Stimulated activated CD8-positive, alpha-beta memory T cell treated with anti-CD3 and anti-CD28 coated beads, Interleukin-15, amount 100 ng/mL, for 24 hours (primary cell): ENCODE data around the gene GTF3C2.

ENCODE experiments used
- DNase-seq: peaks from one replicate; pipeline ENCODE4 v3.0.0-alpha.2; 2020; ENCODE audit warnings: low read depth

The GTF3C2 gene

GRCh38 chr2:27297195-27297594, 59.4 kb downstream of the GTF3C2 start:
- DNase-seq = no peak

GRCh38 chr2:27296481-27296880, 60.1 kb downstream of the GTF3C2 start:
- no peak for DNase-seq

GRCh38 chr2:27294928-27295327, 61.6 kb downstream of the GTF3C2 start:
- DNase-seq = no peak

GRCh38 chr2:27291865-27292264, 64.7 kb downstream of the GTF3C2 start:
- no peak for DNase-seq

GRCh38 chr2:27290549-27290948, 66.0 kb downstream of the GTF3C2 start:
- DNase-seq = no peak

- DNase-seq = no peak
Measured at GRCh38 chr2:27288610-27289009, 68.0 kb downstream of the GTF3C2 start.

GRCh38 chr2:27285481-27285880, 71.1 kb downstream of the GTF3C2 start:
- no peak for DNase-seq

GRCh38 chr2:27284996-27285395, 71.6 kb downstream of the GTF3C2 start:
- DNase-seq = no peak

- DNase-seq = no peak
Measured at GRCh38 chr2:27282892-27283291, 73.7 kb downstream of the GTF3C2 start.

GRCh38 chr2:27281855-27282559, 74.6 kb downstream of the GTF3C2 start, which contains the start of gene TRIM54:
Gene TRIM54, plus strand, starts transcription at chr2:27282429. Its CDS starts 303 bp downstream, at chr2:27282732.
- DNase-seq = no peak

GRCh38 chr2:27281442-27281841, 75.1 kb downstream of the GTF3C2 start:
- DNase-seq = no peak

- DNase-seq = no peak
Measured at GRCh38 chr2:27280826-27281225, 75.7 kb downstream of the GTF3C2 start.

GRCh38 chr2:27278010-27278409, 78.6 kb downstream of the GTF3C2 start:
- DNase-seq = no peak
